GM12892 (cell line): ENCODE measurements around the gene CDS1.
"Not testable (repeated sequence)": the region's sequence is repeated elsewhere in the genome, so short reads cannot be mapped to it uniquely, and the experiment has no call there.

ENCODE experiments used
- POLR2A ChIP-seq: IDR thresholded peaks from 2 replicates; pipeline ENCODE4 v1.6.1; 2011; ENCODE audit warnings: low read depth, low read length, control low read depth
- POLR2AphosphoS5 ChIP-seq: IDR thresholded peaks from 2 replicates; pipeline ENCODE4 v1.6.1; 2011; ENCODE audit warnings: low read depth, low read length, control low read depth
- TAF1 ChIP-seq: IDR thresholded peaks from 2 replicates; pipeline ENCODE4 v1.6.1; 2011; ENCODE audit warnings: low read depth, mild to moderate bottlenecking, control low read depth, low read length, borderline replicate concordance

- TF ChIP-seq POLR2A, TAF1, POLR2AphosphoS5: not testable (repeated sequence)
Observed at GRCh38 chr4:84682661-84683060, 99.7 kb downstream of the CDS1 start.
